SK-N-SH (cell line): ENCODE measurements around the gene LPP.

Source experiments
- CTCF ChIP-seq: fragments of 200-600 bp; sonication (generic); IDR thresholded peaks from 2 replicates; pipeline ENCODE4 v1.6.1; 2017; ENCODE audit warnings: antibody characterized with exemption, mild to moderate bottlenecking, moderate library complexity
- EP300 ChIP-seq, 2 experiments: IDR thresholded peaks; 2 replicates each; pipeline versions ENCODE4 v1.4.0 to v1.6.1; 2012; ENCODE audit warnings: borderline replicate concordance in 1 of 2, low read depth in 1 of 2, low read length in 1 of 2
- FOXM1 ChIP-seq: IDR thresholded peaks from 2 replicates; pipeline ENCODE4 v1.4.0; 2012; ENCODE audit warnings: low read depth, mild to moderate bottlenecking
- GABPA ChIP-seq: IDR thresholded peaks from 2 replicates; pipeline ENCODE4 v1.4.0; 2012; ENCODE audit warnings: low read depth, mild to moderate bottlenecking
- MXI1 ChIP-seq: IDR thresholded peaks from 2 replicates; pipeline ENCODE4 v1.6.1; 2012; ENCODE audit warnings: mild to moderate bottlenecking, low read depth, low read length, improper control_type of control experiment
- POLR2AphosphoS5 ChIP-seq: IDR thresholded peaks from 2 replicates; pipeline ENCODE4 v1.6.1; 2012; ENCODE audit warnings: low read depth, low read length
- TAF1 ChIP-seq: IDR thresholded peaks from 2 replicates; pipeline ENCODE4 v1.6.1; 2012; ENCODE audit warnings: low read depth, mild to moderate bottlenecking, low read length, moderate library complexity, borderline replicate concordance
- TF ChIP-seq, protein P1 (sequence below): IDR thresholded peaks from 2 replicates; pipeline ENCODE4 v1.6.1; 2012; ENCODE audit warnings: mild to moderate bottlenecking, low read depth, low read length, moderate library complexity

GRCh38 chr3:188832961-188833721, 679.2 kb downstream of the LPP start:
- no peak for TF ChIP-seq FOXM1
- no peak for TF ChIP-seq MXI1
- no peak for TF ChIP-seq POLR2AphosphoS5
- no peak for TF ChIP-seq GABPA
- no peak for TF ChIP-seq EP300 (IDR thresholded peaks at IDR 0.05; ENCODE audit: borderline replicate concordance in 1 of 2, low read depth in 1 of 2, low read length in 1 of 2)
- no peak for TF ChIP-seq CTCF
- TF ChIP-seq TAF1 = no peak
- TF ChIP-seq, protein P1, sequence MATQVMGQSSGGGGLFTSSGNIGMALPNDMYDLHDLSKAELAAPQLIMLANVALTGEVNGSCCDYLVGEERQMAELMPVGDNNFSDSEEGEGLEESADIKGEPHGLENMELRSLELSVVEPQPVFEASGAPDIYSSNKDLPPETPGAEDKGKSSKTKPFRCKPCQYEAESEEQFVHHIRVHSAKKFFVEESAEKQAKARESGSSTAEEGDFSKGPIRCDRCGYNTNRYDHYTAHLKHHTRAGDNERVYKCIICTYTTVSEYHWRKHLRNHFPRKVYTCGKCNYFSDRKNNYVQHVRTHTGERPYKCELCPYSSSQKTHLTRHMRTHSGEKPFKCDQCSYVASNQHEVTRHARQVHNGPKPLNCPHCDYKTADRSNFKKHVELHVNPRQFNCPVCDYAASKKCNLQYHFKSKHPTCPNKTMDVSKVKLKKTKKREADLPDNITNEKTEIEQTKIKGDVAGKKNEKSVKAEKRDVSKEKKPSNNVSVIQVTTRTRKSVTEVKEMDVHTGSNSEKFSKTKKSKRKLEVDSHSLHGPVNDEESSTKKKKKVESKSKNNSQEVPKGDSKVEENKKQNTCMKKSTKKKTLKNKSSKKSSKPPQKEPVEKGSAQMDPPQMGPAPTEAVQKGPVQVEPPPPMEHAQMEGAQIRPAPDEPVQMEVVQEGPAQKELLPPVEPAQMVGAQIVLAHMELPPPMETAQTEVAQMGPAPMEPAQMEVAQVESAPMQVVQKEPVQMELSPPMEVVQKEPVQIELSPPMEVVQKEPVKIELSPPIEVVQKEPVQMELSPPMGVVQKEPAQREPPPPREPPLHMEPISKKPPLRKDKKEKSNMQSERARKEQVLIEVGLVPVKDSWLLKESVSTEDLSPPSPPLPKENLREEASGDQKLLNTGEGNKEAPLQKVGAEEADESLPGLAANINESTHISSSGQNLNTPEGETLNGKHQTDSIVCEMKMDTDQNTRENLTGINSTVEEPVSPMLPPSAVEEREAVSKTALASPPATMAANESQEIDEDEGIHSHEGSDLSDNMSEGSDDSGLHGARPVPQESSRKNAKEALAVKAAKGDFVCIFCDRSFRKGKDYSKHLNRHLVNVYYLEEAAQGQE = no peak
